ENCODE measurements around the gene GNG14.
A peak's percentile ranks its signal among the peaks of the same experiment; 100 is the strongest.
"Not testable (repeated sequence)": the region's sequence is repeated elsewhere in the genome, so short reads cannot be mapped to it uniquely, and the experiment has no call there.

Gene GNG14

GRCh38 chr19:12687496-12688196 lies at the start of gene GNG14:
TSS of gene GNG14 (plus strand) at chr19:12687998. CDS start at chr19:12688049, 51 bp downstream.
- DNase-seq (ENCODE audit: low spot score): no peak

- no peak for DNase-seq (ENCODE audit: low spot score)
These were observed 49.1 kb upstream of the GNG14 start for GRCh38 chr19:12638611-12639182.

- peak; percentile 90 for DNase-seq (ENCODE audit: low spot score)
These were observed 47.7 kb upstream of the GNG14 start for GRCh38 chr19:12639901-12640613.

- no peak for DNase-seq (ENCODE audit: low spot score)
These were observed 46.3 kb upstream of the GNG14 start for GRCh38 chr19:12641456-12641855.

- DNase-seq (ENCODE audit: low spot score): no peak
These were observed 45.3 kb upstream of the GNG14 start for GRCh38 chr19:12642506-12642905.

- not testable (repeated sequence) for DNase-seq (ENCODE audit: low spot score)
These were observed 44.1 kb upstream of the GNG14 start for GRCh38 chr19:12643716-12644115.

GRCh38 chr19:12646551-12646950 lies 41.2 kb upstream of the GNG14 start:
- no peak for DNase-seq (ENCODE audit: low spot score)

- no peak for DNase-seq (ENCODE audit: low spot score)
These were observed 40.8 kb upstream of the GNG14 start for GRCh38 chr19:12647047-12647446.

- DNase-seq (ENCODE audit: low spot score): no peak
These were observed 40.2 kb upstream of the GNG14 start for GRCh38 chr19:12647490-12648071.

- DNase-seq (ENCODE audit: low spot score): no peak
These were observed 39.7 kb upstream of the GNG14 start for GRCh38 chr19:12648088-12648487.

GRCh38 chr19:12649941-12650340 lies 37.9 kb upstream of the GNG14 start:
- DNase-seq (ENCODE audit: low spot score): no peak

- DNase-seq (ENCODE audit: low spot score): no peak
These were observed 35.6 kb upstream of the GNG14 start for GRCh38 chr19:12652219-12652618.

- no peak for DNase-seq (ENCODE audit: low spot score)
These were observed 32.3 kb upstream of the GNG14 start for GRCh38 chr19:12655546-12655945.

GRCh38 chr19:12656899-12657571 lies 30.8 kb upstream of the GNG14 start:
- no peak for DNase-seq (ENCODE audit: low spot score)

- no peak for DNase-seq (ENCODE audit: low spot score)
These were observed 29.8 kb upstream of the GNG14 start for GRCh38 chr19:12657966-12658365.

- DNase-seq (ENCODE audit: low spot score): no peak
These were observed 26.8 kb upstream of the GNG14 start for GRCh38 chr19:12660980-12661379.

- no peak for DNase-seq (ENCODE audit: low spot score)
These were observed 23.2 kb upstream of the GNG14 start for GRCh38 chr19:12664406-12665280.

- peak; percentile 63 for DNase-seq (ENCODE audit: low spot score)
These were observed 22.6 kb upstream of the GNG14 start for GRCh38 chr19:12665281-12665573.

- no peak for DNase-seq (ENCODE audit: low spot score)
These were observed 22.0 kb upstream of the GNG14 start for GRCh38 chr19:12665671-12666264.

GRCh38 chr19:12666265-12667048 lies 21.3 kb upstream of the GNG14 start, which contains the start of the genes MAN2B1 and WDR83:
TSS of gene MAN2B1 (minus strand) at chr19:12666742. CDS start at chr19:12666701, 41 bp downstream.
TSS of gene WDR83 (plus strand) at chr19:12666807. CDS start at chr19:12669791, 2,984 bp downstream.
- DNase-seq (ENCODE audit: low spot score): peak; percentile 70

All from CD4-positive, alpha-beta T cell treated with Interleukin-2 at 100 ng/mL for 4 hours (primary cell).